Thoracic aorta (tissue), 2 donors: ENCODE measurements around the gene KRTAP19-8. TPM values are rescaled to one million over a fixed set of nuclear protein-coding genes. Genes with fewer than 3 reads are reported as not detected.

Experiments
- ATAC-seq: fragments of 150-250 bp; one replicate; pipeline ENCODE4 v1.8.0; 2017; ENCODE audit warnings: low read depth; ENCODE audit not compliant: insufficient number of reproducible peaks, low FRiP score
- DNase-seq: peaks from one replicate; pipeline ENCODE4 v3.0.0-alpha.2; 2020; ENCODE audit warnings: low spot score
- H3K27ac ChIP-seq, 2 donors: fragments of 200-600 bp; sonication (generic); 1 replicate in 1 of 2; 2 replicates in 1 of 2; pipeline ENCODE4 v1.5.1; 2016; ENCODE audit warnings: mild to moderate bottlenecking in 2 of 2, moderate library complexity in 2 of 2
- H3K27me3 ChIP-seq: fragments of 200-600 bp; sonication (generic); replicated peaks from 2 replicates; pipeline ENCODE4 v1.6.0; 2016; ENCODE audit warnings: mild to moderate bottlenecking; ENCODE audit not compliant: insufficient read depth
- H3K36me3 ChIP-seq: fragments of 200-600 bp; sonication (generic); one replicate; pipeline ENCODE4 v1.5.1; 2016
- H3K4me1 ChIP-seq, 2 donors: fragments of 200-600 bp; sonication (generic); 1 replicate in 1 of 2; 2 replicates in 1 of 2; pipeline versions ENCODE4 v1.5.1 to v1.6.0; 2016; ENCODE audit warnings: low read depth in 2 of 2, mild to moderate bottlenecking in 1 of 2; ENCODE audit not compliant: control insufficient read depth in 1 of 2
- H3K4me3 ChIP-seq: fragments of 200-600 bp; sonication (generic); 2 replicates; pipeline ENCODE4 v1.5.1; 2016; ENCODE audit warnings: mild to moderate bottlenecking
- H3K9me3 ChIP-seq: fragments of 200-600 bp; sonication (generic); 2 replicates; pipeline ENCODE4 v1.5.1; 2016
- total RNA-seq, 2 donors: library from RNA; depleted of rRNA; stranded (reverse); fragments of >200 nt; gene quantifications; one replicate each; pipeline versions ENCODE4 v1.1.0 to v1.2.3, GENCODE V29; 2016
- TF ChIP-seq, protein P1 (sequence below): fragments of 200-600 bp; sonication (generic); IDR thresholded peaks from one replicate; pipeline ENCODE4 v1.5.1; 2019; ENCODE audit warnings: antibody characterized with exemption

The KRTAP19-8 gene
- total RNA-seq, 2 donors from 2014 or later, result not detected

DNA sequence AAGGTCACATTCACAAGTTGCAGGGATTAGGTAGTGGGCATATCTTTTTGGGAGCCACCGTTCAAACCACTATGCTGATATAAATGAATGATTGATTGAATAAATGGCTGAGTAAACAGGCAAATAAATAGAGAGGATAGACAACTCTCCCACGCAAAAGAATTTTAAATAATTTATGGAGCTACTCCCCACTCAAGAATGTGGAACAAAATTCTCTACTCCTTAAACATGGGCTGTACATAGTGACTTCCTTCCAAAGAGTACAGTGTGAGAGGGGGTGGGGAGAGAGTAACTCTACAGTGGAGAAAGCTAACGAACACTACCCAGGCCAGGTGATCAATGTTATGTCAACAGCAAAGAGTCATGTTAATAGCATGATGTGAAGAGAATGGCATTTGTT is 40.7 kb downstream of the KRTAP19-8 start:
- Histone ChIP-seq H3K36me3 (no peaks in the 10 kb centered on the region), H3K27ac (no peak overlapping the region), H3K9me3 (no peaks in the 10 kb centered on the region), H3K4me1 (no peaks in the 10 kb centered on the region), H3K27me3 (no peaks in the 10 kb centered on the region), H3K4me3 (no peak overlapping the region)
- no peak for DNase-seq
- TF ChIP-seq, protein P1, sequence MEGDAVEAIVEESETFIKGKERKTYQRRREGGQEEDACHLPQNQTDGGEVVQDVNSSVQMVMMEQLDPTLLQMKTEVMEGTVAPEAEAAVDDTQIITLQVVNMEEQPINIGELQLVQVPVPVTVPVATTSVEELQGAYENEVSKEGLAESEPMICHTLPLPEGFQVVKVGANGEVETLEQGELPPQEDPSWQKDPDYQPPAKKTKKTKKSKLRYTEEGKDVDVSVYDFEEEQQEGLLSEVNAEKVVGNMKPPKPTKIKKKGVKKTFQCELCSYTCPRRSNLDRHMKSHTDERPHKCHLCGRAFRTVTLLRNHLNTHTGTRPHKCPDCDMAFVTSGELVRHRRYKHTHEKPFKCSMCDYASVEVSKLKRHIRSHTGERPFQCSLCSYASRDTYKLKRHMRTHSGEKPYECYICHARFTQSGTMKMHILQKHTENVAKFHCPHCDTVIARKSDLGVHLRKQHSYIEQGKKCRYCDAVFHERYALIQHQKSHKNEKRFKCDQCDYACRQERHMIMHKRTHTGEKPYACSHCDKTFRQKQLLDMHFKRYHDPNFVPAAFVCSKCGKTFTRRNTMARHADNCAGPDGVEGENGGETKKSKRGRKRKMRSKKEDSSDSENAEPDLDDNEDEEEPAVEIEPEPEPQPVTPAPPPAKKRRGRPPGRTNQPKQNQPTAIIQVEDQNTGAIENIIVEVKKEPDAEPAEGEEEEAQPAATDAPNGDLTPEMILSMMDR, result no peak
- no peak for ATAC-seq

DNA sequence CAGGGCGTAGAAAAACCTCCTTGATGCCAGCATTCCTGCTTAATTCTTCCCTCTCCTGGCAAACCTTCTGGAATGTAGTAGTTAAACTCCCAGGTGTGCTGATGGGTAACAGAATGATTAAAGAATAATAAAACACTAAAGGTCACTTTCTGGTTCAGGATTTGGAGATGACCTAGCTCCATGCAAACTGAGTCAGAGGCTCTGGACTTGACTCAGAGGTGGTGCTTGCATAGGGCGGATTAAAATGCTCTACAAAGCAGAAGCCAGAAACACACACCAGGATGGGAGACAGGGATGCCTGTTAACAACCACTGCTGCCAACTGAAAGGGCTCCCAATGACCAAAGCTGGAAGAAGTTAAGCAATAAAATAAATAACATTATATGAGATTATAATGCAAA is 41.5 kb downstream of the KRTAP19-8 start:
- Histone ChIP-seq H3K27me3 (no peaks in the 10 kb centered on the region), H3K4me3 (no peak overlapping the region), H3K27ac (no peak overlapping the region), H3K9me3 (no peaks in the 10 kb centered on the region), H3K4me1 (no peaks in the 10 kb centered on the region), H3K36me3 (no peaks in the 10 kb centered on the region)
- TF ChIP-seq, protein P1, result no peak
- no peak for DNase-seq
- no peak for ATAC-seq

GRCh38 chr21:30994932-30995331 is 43.3 kb downstream of the KRTAP19-8 start:
- TF ChIP-seq, protein P1, result no peak
- H3K36me3 ChIP-seq, result no peaks in the 10 kb centered on the region
- H3K4me3 ChIP-seq, result no peak overlapping the region
- H3K27me3 ChIP-seq, result no peaks in the 10 kb centered on the region
- ATAC-seq (no peak), DNase-seq (no peak)
- H3K27ac ChIP-seq, result no peak overlapping the region
- no peaks in the 10 kb centered on the region for H3K9me3 ChIP-seq
- H3K4me1 ChIP-seq, result no peaks in the 10 kb centered on the region

GRCh38 chr21:30990514-30991262 is 47.6 kb downstream of the KRTAP19-8 start:
- Histone ChIP-seq H3K4me3 (no peak overlapping the region), H3K36me3 (no peaks in the 10 kb centered on the region), H3K4me1 (peaks cover 0 to 19% of the 10 kb centered on the region in 2 donors), H3K27me3 (no peaks in the 10 kb centered on the region), H3K27ac (no peak overlapping the region), H3K9me3 (no peaks in the 10 kb centered on the region)
- no peak for DNase-seq
- no peak for ATAC-seq
- TF ChIP-seq, protein P1, result no peak

DNA sequence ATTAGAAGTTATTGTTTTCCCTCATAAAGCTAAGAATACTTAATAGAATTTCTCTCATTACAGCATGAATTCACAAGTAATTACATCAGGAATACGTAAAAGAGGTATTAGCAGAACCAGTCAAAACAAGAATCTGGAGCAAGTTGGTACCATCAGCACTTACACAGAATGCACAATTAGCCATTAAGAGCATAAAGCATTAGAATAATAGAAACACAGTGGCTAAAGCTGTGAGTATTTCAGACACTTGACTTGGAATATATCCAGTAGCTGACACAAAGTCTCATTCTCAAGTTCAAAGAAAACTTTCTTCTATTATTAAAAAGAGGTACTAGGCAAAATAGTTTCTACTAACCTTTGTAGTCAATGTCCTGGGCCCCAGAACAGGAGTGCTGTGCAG is 49.6 kb downstream of the KRTAP19-8 start:
- peaks cover 0 to 19% of the 10 kb centered on the region in 2 donors for H3K4me1 ChIP-seq
- H3K27ac ChIP-seq, result no peak overlapping the region
- no peak overlapping the region for H3K4me3 ChIP-seq
- no peaks in the 10 kb centered on the region for H3K27me3 ChIP-seq
- H3K9me3 ChIP-seq, result no peaks in the 10 kb centered on the region
- no peaks in the 10 kb centered on the region for H3K36me3 ChIP-seq
- DNase-seq (no peak), ATAC-seq (no peak)
- TF ChIP-seq, protein P1, result no peak

Other genes with a start within 250 kb of the KRTAP19-8 start
- gene KRTAP8-1, start 225.2 kb downstream of the KRTAP19-8 start, total RNA-seq, result not detected
- gene KRTAP7-1, start 208.7 kb downstream of the KRTAP19-8 start, total RNA-seq, result not detected
- not detected for gene KRTAP11-1, start 156.9 kb downstream of the KRTAP19-8 start, total RNA-seq